Neural crest cell (in vitro differentiated cells): ENCODE data around the gene TRIB2. TPM values are rescaled to one million over a fixed set of nuclear protein-coding genes. Genes with fewer than 3 reads are reported as not detected.

ENCODE experiments used
- DNase-seq: peaks from one replicate; pipeline ENCODE4 v3.0.0; 2021; ENCODE audit warnings: low read depth, mixed read lengths, low spot score
- H3K27ac Mint-ChIP-seq: one replicate; pipeline ENCODE4 v1.8.0; 2021; ENCODE audit warnings: mild to moderate bottlenecking, mixed read lengths; ENCODE audit not compliant: unreplicated experiment
- H3K27me3 Mint-ChIP-seq: 2 replicates; pipeline ENCODE4 v1.8.0; 2021; ENCODE audit warnings: low read depth, mild to moderate bottlenecking, mixed read lengths
- H3K36me3 Mint-ChIP-seq: 2 replicates; pipeline ENCODE4 v1.8.0; 2021; ENCODE audit warnings: low read depth, mild to moderate bottlenecking, mixed read lengths
- H3K4me1 Mint-ChIP-seq: 2 replicates; pipeline ENCODE4 v1.8.0; 2021; ENCODE audit warnings: mixed read lengths
- H3K4me3 Mint-ChIP-seq: one replicate; pipeline ENCODE4 v1.8.0; 2021; ENCODE audit warnings: mild to moderate bottlenecking, mixed read lengths
- H3K9me3 Mint-ChIP-seq: 2 replicates; pipeline ENCODE4 v1.8.0; 2021; ENCODE audit warnings: mixed read lengths
- CTCF ChIP-seq: fragments of 200-600 bp; sonication (generic); conservative IDR thresholded peaks from 2 replicates; pipeline ENCODE4 v1.5.0; 2021; ENCODE audit warnings: antibody characterized with exemption, mild to moderate bottlenecking
- total RNA-seq: library from RNA; stranded (reverse); gene quantifications from 2 replicates; pipeline ENCODE4 v1.2.1, GENCODE V29; 2021

The TRIB2 gene
- total RNA-seq, 1 donor from 2014 or later, result 74.3 TPM

- Mint-ChIP-seq H3K4me3 (no peak overlapping the region), H3K4me1 (no peaks in the 10 kb centered on the region), H3K36me3 (no peaks in the 10 kb centered on the region), H3K27ac (no peak overlapping the region), H3K9me3 (no peaks in the 10 kb centered on the region), H3K27me3 (no peaks in the 10 kb centered on the region)
- no peak for TF ChIP-seq CTCF
- no peak for DNase-seq
Observed at GRCh38 chr2:12759248-12759647, 42.5 kb downstream of the TRIB2 start.

- no peaks in the 10 kb centered on the region for H3K36me3 Mint-ChIP-seq
- no peaks in the 10 kb centered on the region for H3K27me3 Mint-ChIP-seq
- H3K9me3 Mint-ChIP-seq, result no peaks in the 10 kb centered on the region
- no peak overlapping the region for H3K4me3 Mint-ChIP-seq
- no peak for TF ChIP-seq CTCF
- no peak for DNase-seq
- peaks cover 3% of the 10 kb centered on the region for H3K4me1 Mint-ChIP-seq
- H3K27ac Mint-ChIP-seq, result no peak overlapping the region
Observed at GRCh38 chr2:12761104-12761503, 44.4 kb downstream of the TRIB2 start.

DNA sequence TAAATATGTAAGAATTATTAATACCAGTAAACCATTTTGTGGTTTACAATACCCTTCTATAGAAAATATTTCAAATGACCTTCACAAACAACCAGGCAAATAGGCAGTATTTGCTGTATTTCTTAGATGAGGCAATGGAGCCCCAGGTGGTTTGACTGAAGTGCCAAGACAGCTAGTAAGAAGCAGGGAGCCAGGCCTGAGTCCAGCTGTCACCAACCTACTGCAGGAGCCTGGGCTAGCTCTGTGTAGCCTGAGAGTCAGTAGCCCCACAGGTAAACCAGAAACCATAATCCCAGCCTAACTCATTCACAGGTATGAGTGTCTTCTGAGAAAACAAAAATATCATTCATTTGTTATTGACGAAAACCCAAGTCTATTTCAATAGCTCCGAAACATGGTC is 45.6 kb downstream of the TRIB2 start:
- H3K36me3 Mint-ChIP-seq, result no peaks in the 10 kb centered on the region
- no peak for TF ChIP-seq CTCF
- no peaks in the 10 kb centered on the region for H3K27me3 Mint-ChIP-seq
- H3K9me3 Mint-ChIP-seq, result no peaks in the 10 kb centered on the region
- H3K27ac Mint-ChIP-seq, result no peak overlapping the region
- no peak overlapping the region for H3K4me3 Mint-ChIP-seq
- DNase-seq, result no peak
- peaks cover 3% of the 10 kb centered on the region for H3K4me1 Mint-ChIP-seq

DNA sequence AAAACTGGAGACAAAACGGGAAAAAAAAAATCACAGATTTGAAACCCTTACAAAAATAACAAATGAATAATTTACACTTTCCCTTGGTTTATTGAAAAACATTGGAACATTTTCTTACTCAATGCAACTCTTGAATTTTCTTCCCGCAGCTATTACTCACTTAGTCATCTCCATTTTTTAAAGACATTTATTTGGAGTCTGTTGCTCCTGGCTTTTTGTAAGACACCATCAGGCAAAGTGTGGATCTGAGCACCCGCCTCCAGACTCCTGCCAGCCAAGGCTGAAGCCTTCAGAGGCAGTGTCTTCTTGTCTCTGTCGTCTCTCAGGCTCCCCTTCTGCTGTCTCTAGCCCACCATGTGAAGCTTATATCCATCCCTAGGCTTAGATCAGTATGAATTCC is 46.2 kb downstream of the TRIB2 start:
- no peak overlapping the region for H3K4me3 Mint-ChIP-seq
- TF ChIP-seq CTCF, result no peak

GRCh38 chr2:12763486-12763885 is 46.8 kb downstream of the TRIB2 start:
- Mint-ChIP-seq H3K36me3 (no peaks in the 10 kb centered on the region), H3K4me3 (no peak overlapping the region), H3K27ac (no peak overlapping the region), H3K9me3 (no peaks in the 10 kb centered on the region), H3K4me1 (peaks cover 3% of the 10 kb centered on the region), H3K27me3 (no peaks in the 10 kb centered on the region)
- no peak for TF ChIP-seq CTCF
- DNase-seq, result no peak

More for the DNA sequence above, 46.2 kb downstream of the TRIB2 start:
- no peaks in the 10 kb centered on the region for H3K9me3 Mint-ChIP-seq
- H3K27me3 Mint-ChIP-seq, result no peaks in the 10 kb centered on the region
- H3K36me3 Mint-ChIP-seq, result no peaks in the 10 kb centered on the region
- DNase-seq, result no peak
- H3K4me1 Mint-ChIP-seq, result peaks cover 3% of the 10 kb centered on the region
- H3K27ac Mint-ChIP-seq, result no peak overlapping the region
